ENCODE measurements around the gene ACP5.

Gene ACP5

GRCh38 chr19:11547929-11548700 lies 29.3 kb downstream of the ACP5 start:
- no peak overlapping the region for H4K91ac ChIP-seq (ENCODE audit: low read length)
- H3K4ac ChIP-seq (ENCODE audit: low read depth in 1 of 2, low read length in 2 of 2) = no peak overlapping the region
- H2BK5ac ChIP-seq (ENCODE audit: low read depth, low read length, poor library complexity, severe bottlenecking) = no peak overlapping the region
- H3K27ac ChIP-seq (ENCODE audit: low read length, poor library complexity, severe bottlenecking) = no peak overlapping the region
- no peak overlapping the region for H3K4me3 ChIP-seq (ENCODE audit: insufficient read depth in 1 of 2, low read depth in 1 of 2, low read length in 2 of 2)
- no peak overlapping the region for H2BK12ac ChIP-seq (ENCODE audit: low read length in 2 of 2)
- H2AK5ac ChIP-seq (ENCODE audit: low read length, severe bottlenecking) = no peak overlapping the region
- peaks cover 3% of the 10 kb centered on the region for H3K4me1 ChIP-seq (ENCODE audit: control insufficient read depth, insufficient read depth, low read depth, low read length)
- peaks cover 0 to 2% of the 10 kb centered on the region in 2 experiments for H3K27me3 ChIP-seq (ENCODE audit: control insufficient read depth in 1 of 2, insufficient read depth in 1 of 2, low read length in 2 of 2)
- no peak overlapping the region for H3K14ac ChIP-seq (ENCODE audit: low read length in 2 of 2)
- no peak overlapping the region for H4K8ac ChIP-seq (ENCODE audit: low read length)
- no peak for DNase-seq
- H3K23ac ChIP-seq (ENCODE audit: low read length in 2 of 2) = no peak overlapping the region
- no peak overlapping the region for H2BK15ac ChIP-seq (ENCODE audit: low read depth, poor library complexity, severe bottlenecking)
- peaks cover under 1% of the 10 kb centered on the region for H3K79me1 ChIP-seq (replicated peaks; ENCODE audit: low read length, poor library complexity, severe bottlenecking)
- no peak overlapping the region for H2BK120ac ChIP-seq (ENCODE audit: low read depth, low read length)
- H3K36me3 ChIP-seq (ENCODE audit: control insufficient read depth in 1 of 2, insufficient read depth in 2 of 2, low read depth in 1 of 2, low read length in 2 of 2) = peaks cover 11 to 45% of the 10 kb centered on the region in 2 experiments
- 94% methylated on average over 13 of the region's 14 CpGs for WGBS
- H3K4me2 ChIP-seq (ENCODE audit: low read length, poor library complexity, severe bottlenecking) = no peak overlapping the region
- H3K9ac ChIP-seq (ENCODE audit: low read length) = no peak overlapping the region
- no peak overlapping the region for H3K18ac ChIP-seq (ENCODE audit: low read depth in 1 of 2, low read length in 2 of 2)
- no peak overlapping the region for H2AFZ ChIP-seq (ENCODE audit: low read depth, low read length)
- H3K9me3 ChIP-seq (ENCODE audit: control insufficient read depth, low read length) = no peaks in the 10 kb centered on the region

DNA sequence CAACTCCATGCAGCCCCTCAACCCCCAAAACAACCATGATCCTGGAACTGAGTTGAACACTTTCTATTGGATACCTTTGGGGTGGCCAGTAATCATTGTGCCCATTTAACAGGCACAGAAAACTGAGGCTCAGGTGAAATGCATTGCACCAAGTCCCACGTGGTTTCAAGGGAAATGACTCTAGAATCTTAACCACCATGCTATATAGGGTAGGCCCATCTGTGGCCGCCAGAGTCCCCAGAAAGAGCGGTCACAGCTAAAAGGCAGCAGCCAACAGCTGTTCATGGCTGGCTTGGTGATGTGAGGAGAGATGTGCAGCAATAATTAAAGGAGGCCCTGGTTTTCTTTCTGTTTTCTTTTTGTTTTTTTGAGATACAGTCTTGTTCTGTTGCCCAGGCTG lies 36.2 kb downstream of the ACP5 start:
- Histone ChIP-seq H2BK120ac (ENCODE audit: low read depth, low read length) (no peak overlapping the region), H3K27ac (ENCODE audit: low read length, poor library complexity, severe bottlenecking) (no peak overlapping the region), H2AFZ (ENCODE audit: low read depth, low read length) (no peak overlapping the region), H3K9ac (ENCODE audit: low read length) (no peak overlapping the region), H3K79me1 (replicated peaks; ENCODE audit: low read length, poor library complexity, severe bottlenecking) (peaks cover 4% of the 10 kb centered on the region), H3K18ac (ENCODE audit: low read depth in 1 of 2, low read length in 2 of 2) (no peak overlapping the region), H2BK15ac (ENCODE audit: low read depth, poor library complexity, severe bottlenecking) (no peak overlapping the region), H2BK5ac (ENCODE audit: low read depth, low read length, poor library complexity, severe bottlenecking) (no peak overlapping the region), H2BK12ac (ENCODE audit: low read length in 2 of 2) (no peak overlapping the region), H2AK5ac (ENCODE audit: low read length, severe bottlenecking) (peak overlapping the region; percentile 9), H3K4me3 (ENCODE audit: insufficient read depth in 1 of 2, low read depth in 1 of 2, low read length in 2 of 2) (no peak overlapping the region), H3K4me1 (ENCODE audit: control insufficient read depth, insufficient read depth, low read depth, low read length) (peaks cover 33% of the 10 kb centered on the region), H4K91ac (ENCODE audit: low read length) (no peak overlapping the region), H3K4me2 (ENCODE audit: low read length, poor library complexity, severe bottlenecking) (no peak overlapping the region), H3K14ac (ENCODE audit: low read length in 2 of 2) (no peak overlapping the region), H3K4ac (ENCODE audit: low read depth in 1 of 2, low read length in 2 of 2) (no peak overlapping the region), H4K8ac (ENCODE audit: low read length) (no peak overlapping the region), H3K23ac (ENCODE audit: low read length in 2 of 2) (no peak overlapping the region), H3K27me3 (ENCODE audit: control insufficient read depth in 1 of 2, insufficient read depth in 1 of 2, low read length in 2 of 2) (peaks cover 0 to 10% of the 10 kb centered on the region in 2 experiments), H3K36me3 (ENCODE audit: control insufficient read depth in 1 of 2, insufficient read depth in 2 of 2, low read depth in 1 of 2, low read length in 2 of 2) (no peaks in the 10 kb centered on the region), H3K9me3 (ENCODE audit: control insufficient read depth, low read length) (no peaks in the 10 kb centered on the region)
- no peak for DNase-seq
- WGBS = 93% methylated on average over 3 of the region's 3 CpGs

DNA sequence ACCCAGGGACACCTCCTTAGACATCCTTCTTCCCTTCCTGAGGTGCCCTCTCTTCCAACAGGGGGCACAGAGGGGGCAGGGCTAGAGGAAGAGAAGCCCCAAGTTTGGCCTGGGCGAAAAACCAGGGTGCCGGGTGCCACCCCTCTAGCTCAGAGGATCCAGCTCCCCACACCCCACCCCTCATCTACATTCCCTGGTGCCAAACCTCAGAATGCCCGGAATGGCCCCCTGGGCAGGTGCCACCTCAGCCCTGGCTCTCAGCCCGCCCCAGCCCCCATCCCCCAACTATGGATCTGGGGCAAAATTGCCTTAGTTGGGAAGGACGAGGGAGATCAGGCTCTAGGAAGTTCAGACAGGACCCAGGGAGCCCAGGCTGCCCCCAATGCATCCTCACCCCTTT lies 36.8 kb downstream of the ACP5 start:
- no peak overlapping the region for H3K23ac ChIP-seq (ENCODE audit: low read length in 2 of 2)
- no peak for DNase-seq
- H3K4me2 ChIP-seq (ENCODE audit: low read length, poor library complexity, severe bottlenecking) = no peak overlapping the region

DNA sequence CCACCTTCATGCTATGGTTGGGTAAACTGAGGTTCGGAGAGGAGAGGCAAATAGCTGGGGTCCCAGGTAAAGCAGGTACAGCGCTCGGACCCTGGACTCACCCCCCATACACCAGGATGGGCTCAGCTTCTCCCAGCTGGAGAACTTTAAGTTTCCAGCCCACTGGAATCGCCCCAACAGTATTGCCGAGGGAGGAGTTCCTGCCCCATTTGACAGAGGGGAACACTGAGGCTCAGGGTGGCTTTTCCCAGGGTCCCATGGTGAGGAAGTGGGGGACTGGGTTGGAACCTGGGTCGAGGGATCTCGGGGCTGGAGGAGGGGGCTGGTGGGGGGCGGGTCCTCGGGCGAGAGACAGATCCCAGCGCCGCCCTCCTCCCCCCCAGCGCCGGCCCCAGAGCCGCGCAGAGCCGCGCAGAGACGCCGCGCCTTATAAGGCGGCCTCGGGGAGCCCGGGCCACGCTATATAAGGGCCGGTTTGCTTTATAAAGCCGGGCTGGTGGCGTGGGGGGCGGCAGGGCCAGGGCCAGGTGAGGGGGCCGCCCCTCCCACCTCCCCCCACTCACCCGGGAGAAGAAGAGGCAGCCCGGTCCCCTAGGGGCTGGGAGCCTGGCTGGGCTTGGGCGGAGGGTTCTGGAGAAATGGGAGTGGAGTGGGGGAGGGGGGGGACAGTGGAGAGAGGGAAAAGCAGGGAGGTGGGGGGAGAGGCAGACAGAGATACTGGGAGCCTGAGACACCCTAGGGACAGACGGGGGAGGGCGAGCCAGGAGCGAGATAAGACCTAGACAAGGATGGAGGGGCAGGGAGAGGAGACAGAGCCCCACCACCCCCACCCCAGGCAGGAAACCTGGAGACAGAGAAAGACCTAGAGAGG lies 37.7 kb downstream of the ACP5 start:
- peaks cover 0 to 10% of the 10 kb centered on the region in 2 experiments for H3K27me3 ChIP-seq (ENCODE audit: control insufficient read depth in 1 of 2, insufficient read depth in 1 of 2, low read length in 2 of 2)
- peak overlapping the region; percentile 71 to 75 for H2BK12ac ChIP-seq (ENCODE audit: low read length in 2 of 2)
- peak overlapping the region; percentile 79 for H4K91ac ChIP-seq (ENCODE audit: low read length)
- no peaks in the 10 kb centered on the region for H3K9me3 ChIP-seq (ENCODE audit: control insufficient read depth, low read length)
- peak overlapping the region; percentile 95 for H2BK15ac ChIP-seq (ENCODE audit: low read depth, poor library complexity, severe bottlenecking)
- DNase-seq = peak; percentile 54
- H3K18ac ChIP-seq (ENCODE audit: low read depth in 1 of 2, low read length in 2 of 2) = peak overlapping the region; percentile 82 to 86
- peak overlapping the region; percentile 21 for H3K27ac ChIP-seq (ENCODE audit: low read length, poor library complexity, severe bottlenecking)
- peak overlapping the region; percentile 96 for H4K8ac ChIP-seq (ENCODE audit: low read length)
- WGBS = 17% methylated on average over 9 of the region's 36 CpGs
- H2AFZ ChIP-seq (ENCODE audit: low read depth, low read length) = peak overlapping the region; percentile 76
- H3K9ac ChIP-seq (ENCODE audit: low read length) = peak overlapping the region; percentile 47
- peak overlapping the region; percentile 43 to 44 for H3K4me3 ChIP-seq (ENCODE audit: insufficient read depth in 1 of 2, low read depth in 1 of 2, low read length in 2 of 2)
- no peak overlapping the region for H2BK5ac ChIP-seq (ENCODE audit: low read depth, low read length, poor library complexity, severe bottlenecking)
- H2BK120ac ChIP-seq (ENCODE audit: low read depth, low read length) = peak overlapping the region; percentile 71
- H3K14ac ChIP-seq (ENCODE audit: low read length in 2 of 2) = no peak overlapping the region
- H3K4me2 ChIP-seq (ENCODE audit: low read length, poor library complexity, severe bottlenecking) = peak overlapping the region; percentile 79
- H3K36me3 ChIP-seq (ENCODE audit: control insufficient read depth in 1 of 2, insufficient read depth in 2 of 2, low read depth in 1 of 2, low read length in 2 of 2) = no peaks in the 10 kb centered on the region
- H2AK5ac ChIP-seq (ENCODE audit: low read length, severe bottlenecking) = peak overlapping the region; percentile 15
- H3K4me1 ChIP-seq (ENCODE audit: control insufficient read depth, insufficient read depth, low read depth, low read length) = peaks cover 35% of the 10 kb centered on the region
- peak overlapping the region; percentile 35 to 75 for H3K4ac ChIP-seq (ENCODE audit: low read depth in 1 of 2, low read length in 2 of 2)
- H3K23ac ChIP-seq (ENCODE audit: low read length in 2 of 2) = no peak overlapping the region
- H3K79me1 ChIP-seq (replicated peaks; ENCODE audit: low read length, poor library complexity, severe bottlenecking) = peaks cover 4% of the 10 kb centered on the region

More for the DNA sequence above, 36.8 kb downstream of the ACP5 start:
- 100% methylated on average over 3 of the region's 5 CpGs for WGBS
- peaks cover 4% of the 10 kb centered on the region for H3K79me1 ChIP-seq (replicated peaks; ENCODE audit: low read length, poor library complexity, severe bottlenecking)
- H3K9ac ChIP-seq (ENCODE audit: low read length) = no peak overlapping the region
- H3K36me3 ChIP-seq (ENCODE audit: control insufficient read depth in 1 of 2, insufficient read depth in 2 of 2, low read depth in 1 of 2, low read length in 2 of 2) = no peaks in the 10 kb centered on the region
- H2BK12ac ChIP-seq (ENCODE audit: low read length in 2 of 2) = peak overlapping the region in 1 of 2 experiments; percentile 47
- H2BK15ac ChIP-seq (ENCODE audit: low read depth, poor library complexity, severe bottlenecking) = no peak overlapping the region
- no peak overlapping the region for H2BK5ac ChIP-seq (ENCODE audit: low read depth, low read length, poor library complexity, severe bottlenecking)
- H2AFZ ChIP-seq (ENCODE audit: low read depth, low read length) = no peak overlapping the region
- no peak overlapping the region for H4K91ac ChIP-seq (ENCODE audit: low read length)
- peaks cover 33% of the 10 kb centered on the region for H3K4me1 ChIP-seq (ENCODE audit: control insufficient read depth, insufficient read depth, low read depth, low read length)
- no peak overlapping the region for H3K27ac ChIP-seq (ENCODE audit: low read length, poor library complexity, severe bottlenecking)
- peaks cover 0 to 10% of the 10 kb centered on the region in 2 experiments for H3K27me3 ChIP-seq (ENCODE audit: control insufficient read depth in 1 of 2, insufficient read depth in 1 of 2, low read length in 2 of 2)
- no peak overlapping the region for H3K4ac ChIP-seq (ENCODE audit: low read depth in 1 of 2, low read length in 2 of 2)
- H3K4me3 ChIP-seq (ENCODE audit: insufficient read depth in 1 of 2, low read depth in 1 of 2, low read length in 2 of 2) = no peak overlapping the region
- H3K18ac ChIP-seq (ENCODE audit: low read depth in 1 of 2, low read length in 2 of 2) = no peak overlapping the region
- no peak overlapping the region for H4K8ac ChIP-seq (ENCODE audit: low read length)
- no peak overlapping the region for H3K14ac ChIP-seq (ENCODE audit: low read length in 2 of 2)
- no peak overlapping the region for H2BK120ac ChIP-seq (ENCODE audit: low read depth, low read length)
- no peak overlapping the region for H2AK5ac ChIP-seq (ENCODE audit: low read length, severe bottlenecking)
- H3K9me3 ChIP-seq (ENCODE audit: control insufficient read depth, low read length) = no peaks in the 10 kb centered on the region
